ENCODE data around the gene SH3RF3.

The SH3RF3 gene

DNA sequence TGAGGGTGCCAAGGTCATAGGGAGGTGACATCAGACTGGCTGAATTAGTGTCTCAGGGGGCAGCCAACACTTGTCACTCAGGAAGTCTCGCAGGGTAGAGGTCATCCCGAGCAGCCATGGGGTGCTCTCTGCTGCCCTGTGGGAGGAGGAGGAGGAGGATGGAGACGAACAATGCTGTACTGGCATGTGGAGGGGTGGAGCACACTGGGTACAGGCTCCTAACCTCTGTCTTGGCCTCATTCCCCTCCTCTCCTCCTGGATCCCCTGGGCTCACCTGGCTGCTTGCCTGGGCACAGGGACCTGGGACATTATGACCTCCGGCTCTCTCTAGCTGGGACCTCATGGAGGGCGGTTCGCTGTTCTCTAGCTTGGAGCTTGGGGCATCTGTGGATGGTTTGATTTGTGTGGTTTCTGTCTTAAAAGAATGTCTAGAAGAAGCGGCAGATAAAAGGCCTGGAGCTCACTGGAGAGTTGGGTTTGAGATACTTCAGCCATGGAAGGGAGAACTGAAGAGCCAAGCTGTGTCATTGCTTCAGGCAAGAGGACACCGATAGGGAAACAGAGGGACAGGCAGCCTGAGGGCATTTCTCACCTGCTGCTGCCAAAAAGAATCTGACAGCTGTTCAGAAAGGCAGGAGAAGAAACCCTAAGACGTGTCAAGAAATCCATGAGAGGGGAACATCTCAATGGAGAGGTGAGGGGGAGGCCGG lies 351.6 kb downstream of the SH3RF3 start:
- H3K36me3 ChIP-seq: peaks cover 0 to 76% (median 24%) of the 10 kb centered on the region in 11 experiments; a peak in 14 of 22 replicates
- no peak for TF ChIP-seq Cebpa-rat (IDR thresholded peaks at IDR 0.05)
- peak overlapping the region in 1 of 10 experiments; percentile 9; a peak in 1 of 20 replicates for H3K4me3 ChIP-seq
- no peaks in the 10 kb centered on the region for H3K9me3 ChIP-seq (replicated peaks in 1 of 11)
- H3K4me1 ChIP-seq: peaks cover 40 to 97% (median 86%) of the 10 kb centered on the region in 10 experiments
- H4K20me1 ChIP-seq: peaks cover 0 to 74% (median 42%) of the 10 kb centered on the region in 11 experiments; a peak in 17 of 22 replicates
- H3K27me3 ChIP-seq: no peaks in the 10 kb centered on the region
- H3K9ac ChIP-seq: peak overlapping the region in 2 of 11 experiments; percentile 38 to 61; a peak in 4 of 22 replicates
- peak overlapping the region; percentile 43 to 97 (median 88) for H3K4me2 ChIP-seq
- H3K27ac ChIP-seq: peak overlapping the region in 4 of 11 experiments; percentile 19 to 59 (median 41); a peak in 7 of 22 replicates

DNA sequence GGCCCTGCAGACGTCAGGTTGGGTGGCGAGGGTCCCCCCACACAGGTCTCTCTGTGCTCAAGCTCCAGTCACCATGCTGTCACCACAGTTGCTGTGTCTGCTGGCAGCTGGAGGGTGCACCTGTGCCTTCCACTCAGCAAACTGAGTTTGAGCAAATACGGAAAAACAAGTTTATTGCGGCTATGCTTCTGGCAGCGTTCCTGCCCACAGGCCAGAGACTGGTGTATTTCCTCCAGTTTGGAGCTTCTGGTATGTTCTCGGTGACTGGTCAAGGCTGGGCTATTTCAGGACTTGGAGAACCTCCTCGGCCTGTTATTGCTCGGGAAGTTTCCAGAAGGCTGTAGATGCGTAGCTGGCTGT lies 352.2 kb downstream of the SH3RF3 start:
- Histone ChIP-seq H3K36me3 (peaks cover 0 to 76% (median 24%) of the 10 kb centered on the region in 11 experiments; a peak in 14 of 22 replicates), H4K20me1 (peaks cover 0 to 75% (median 41%) of the 10 kb centered on the region in 11 experiments; a peak in 17 of 22 replicates), H3K9ac (peak overlapping the region in 2 of 11 experiments; percentile 38 to 61; a peak in 4 of 22 replicates), H3K27me3 (no peaks in the 10 kb centered on the region), H3K4me2 (peak overlapping the region; percentile 43 to 97 (median 88)), H3K4me1 (peaks cover 34 to 97% (median 86%) of the 10 kb centered on the region in 10 experiments), H3K9me3 (replicated peaks in 1 of 11) (no peaks in the 10 kb centered on the region), H3K27ac (peak overlapping the region in 3 of 11 experiments; percentile 19 to 59 (median 43); a peak in 4 of 22 replicates), H3K4me3 (peak overlapping the region in 1 of 10 experiments; percentile 9; a peak in 1 of 20 replicates)
- no peak for TF ChIP-seq Cebpa-rat (IDR thresholded peaks at IDR 0.05)

DNA sequence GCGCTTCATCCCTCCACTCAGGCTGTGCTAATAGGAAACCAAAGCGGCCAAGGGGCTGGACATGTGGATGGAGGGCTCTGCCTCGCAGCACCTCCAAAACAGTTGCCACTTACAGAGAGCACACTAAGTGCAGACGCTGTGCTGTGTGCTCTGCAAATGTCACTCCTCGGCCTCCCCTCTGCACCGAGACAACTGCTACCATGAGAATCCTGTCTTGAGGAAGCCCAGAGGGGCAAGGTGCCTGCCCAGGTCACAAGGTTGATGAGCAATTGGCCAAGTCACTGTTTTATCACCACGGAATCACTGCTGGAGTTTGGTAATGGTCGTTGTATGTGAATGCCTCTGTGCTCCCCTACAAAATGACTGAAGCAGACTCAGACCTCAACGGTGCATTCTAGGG lies 352.6 kb downstream of the SH3RF3 start:
- peaks cover 0 to 76% (median 25%) of the 10 kb centered on the region in 11 experiments; a peak in 14 of 22 replicates for H3K36me3 ChIP-seq
- H3K27me3 ChIP-seq: no peaks in the 10 kb centered on the region
- H3K9ac ChIP-seq: peak overlapping the region in 1 of 11 experiments; percentile 61; a peak in 2 of 22 replicates
- H3K9me3 ChIP-seq (replicated peaks in 1 of 11): no peaks in the 10 kb centered on the region
- peaks cover 32 to 97% (median 86%) of the 10 kb centered on the region in 10 experiments for H3K4me1 ChIP-seq
- peak overlapping the region in 2 of 11 experiments; percentile 4 to 19; a peak in 2 of 22 replicates for H3K27ac ChIP-seq
- TF ChIP-seq Cebpa-rat (IDR thresholded peaks at IDR 0.05): no peak
- peak overlapping the region; percentile 43 to 97 (median 88); a peak in 21 of 22 replicates for H3K4me2 ChIP-seq
- H3K4me3 ChIP-seq: no peak overlapping the region
- H4K20me1 ChIP-seq: peaks cover 0 to 75% (median 43%) of the 10 kb centered on the region in 11 experiments; a peak in 17 of 22 replicates

DNA sequence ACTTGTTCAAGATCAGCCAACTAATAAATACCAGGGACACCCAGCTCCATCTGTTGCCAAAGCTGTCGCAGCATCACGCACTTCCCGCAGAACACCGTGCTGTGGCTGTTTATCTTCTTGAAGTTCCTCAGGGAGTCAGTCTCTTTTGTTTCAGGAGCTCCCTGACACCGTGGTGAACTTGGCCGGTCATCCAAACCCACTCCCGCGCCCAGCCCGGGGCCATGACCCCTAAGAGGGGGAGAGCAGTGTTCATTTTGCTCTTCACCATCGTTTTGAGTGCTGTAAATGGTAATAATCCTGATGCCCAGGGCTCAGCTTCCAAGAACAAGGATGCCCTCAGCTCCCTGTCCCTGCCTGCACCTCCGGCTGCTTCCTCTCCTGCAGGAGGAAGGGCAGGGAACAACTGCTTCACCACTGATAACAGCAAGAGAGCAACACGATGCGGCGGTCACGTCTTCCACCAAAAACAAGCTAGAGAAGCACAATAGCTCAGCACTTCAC lies 353.4 kb downstream of the SH3RF3 start:
- no peak for TF ChIP-seq Cebpa-rat (IDR thresholded peaks at IDR 0.05)
- H3K4me1 ChIP-seq: peaks cover 32 to 97% (median 85%) of the 10 kb centered on the region in 10 experiments
- H4K20me1 ChIP-seq: peaks cover 0 to 79% (median 43%) of the 10 kb centered on the region in 11 experiments; a peak in 17 of 22 replicates
- peak overlapping the region in 7 of 11 experiments; percentile 87 to 97 (median 91); a peak in 14 of 22 replicates for H3K4me2 ChIP-seq
- no peaks in the 10 kb centered on the region for H3K9me3 ChIP-seq (replicated peaks in 1 of 11)
- H3K36me3 ChIP-seq: peaks cover 0 to 74% (median 29%) of the 10 kb centered on the region in 11 experiments; a peak in 13 of 22 replicates
- no peaks in the 10 kb centered on the region for H3K27me3 ChIP-seq
- H3K9ac ChIP-seq: no peak overlapping the region; a peak in 1 of 22 replicates
- no peak overlapping the region for H3K4me3 ChIP-seq
- no peak overlapping the region for H3K27ac ChIP-seq

DNA sequence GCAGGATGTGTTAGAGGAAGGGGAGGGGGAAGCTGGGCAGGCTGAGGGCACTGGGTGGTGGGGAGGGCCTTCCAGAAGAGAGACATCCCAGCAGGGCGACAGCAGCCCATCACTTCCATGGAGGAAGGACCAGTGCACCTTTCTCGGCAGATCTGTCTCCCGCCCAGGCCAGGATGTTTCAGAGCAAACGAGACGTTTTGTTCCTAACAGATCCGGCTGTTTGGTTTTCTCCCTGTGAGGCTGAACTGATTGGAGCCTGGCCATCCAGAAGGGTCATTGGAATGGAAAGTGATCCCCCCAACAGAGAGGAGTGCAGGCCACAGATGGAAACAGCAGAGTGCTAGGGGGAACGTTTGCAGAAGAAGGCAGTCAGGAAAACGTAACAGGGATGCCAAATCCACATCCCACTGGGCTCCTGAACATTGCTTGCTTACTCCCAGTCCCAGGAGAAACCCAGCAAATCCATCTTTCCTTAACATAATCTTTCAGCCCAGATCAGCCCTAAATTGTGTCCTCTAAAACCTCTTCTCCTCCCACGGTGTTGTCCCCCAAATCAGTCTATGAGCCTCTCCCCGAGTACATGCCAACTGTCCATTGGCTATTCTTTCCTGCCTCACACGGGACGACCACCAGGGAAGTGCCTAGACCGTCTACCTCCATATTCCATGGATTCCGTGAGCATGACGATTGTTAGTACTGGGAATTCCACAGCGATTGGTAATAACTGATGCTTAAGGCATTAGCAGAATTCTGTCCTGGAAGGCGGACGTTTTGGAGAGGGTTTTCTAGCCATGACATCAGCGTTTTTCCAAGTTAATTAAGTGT lies 357.9 kb downstream of the SH3RF3 start:
- H3K9me3 ChIP-seq (replicated peaks in 1 of 11): no peaks in the 10 kb centered on the region
- TF ChIP-seq Cebpa-rat (IDR thresholded peaks at IDR 0.05): no peak
- no peak overlapping the region for H3K4me3 ChIP-seq
- peaks cover 0 to 56% (median 11%) of the 10 kb centered on the region in 11 experiments; a peak in 10 of 22 replicates for H4K20me1 ChIP-seq
- H3K9ac ChIP-seq: no peak overlapping the region; a peak in 1 of 22 replicates
- H3K4me1 ChIP-seq: peaks cover 0 to 76% (median 51%) of the 10 kb centered on the region in 10 experiments; a peak in 15 of 20 replicates
- no peaks in the 10 kb centered on the region for H3K27me3 ChIP-seq
- H3K36me3 ChIP-seq: peaks cover 12 to 89% (median 43%) of the 10 kb centered on the region in 11 experiments; a peak in 21 of 22 replicates
- H3K4me2 ChIP-seq: peak overlapping the region in 8 of 11 experiments; percentile 10 to 68 (median 44); a peak in 12 of 22 replicates
- no peak overlapping the region for H3K27ac ChIP-seq

- Histone ChIP-seq H3K4me2 (peak overlapping the region in 6 of 11 experiments; percentile 10 to 68 (median 43); a peak in 12 of 22 replicates), H3K4me1 (peaks cover 0 to 70% (median 45%) of the 10 kb centered on the region in 10 experiments; a peak in 15 of 20 replicates), H4K20me1 (peaks cover 0 to 56% (median 10%) of the 10 kb centered on the region in 11 experiments; a peak in 8 of 22 replicates), H3K27me3 (no peaks in the 10 kb centered on the region), H3K9ac (no peak overlapping the region), H3K9me3 (replicated peaks in 1 of 11) (no peaks in the 10 kb centered on the region), H3K36me3 (peaks cover 18 to 89% (median 43%) of the 10 kb centered on the region in 11 experiments), H3K4me3 (no peak overlapping the region), H3K27ac (no peak overlapping the region)
- TF ChIP-seq Cebpa-rat (IDR thresholded peaks at IDR 0.05): no peak
Measured at GRCh38 chr2:109487536-109487869, 358.5 kb downstream of the SH3RF3 start.

GRCh38 chr2:109487871-109488655 lies 359.1 kb downstream of the SH3RF3 start:
- Histone ChIP-seq H3K4me2 (peak overlapping the region in 6 of 11 experiments; percentile 10 to 68 (median 43); a peak in 12 of 22 replicates), H3K9me3 (replicated peaks in 1 of 11) (no peaks in the 10 kb centered on the region), H3K9ac (0 out of 22 replicates have a peak overlapping the region, but pooled peaks of 1 of the 11 experiments have one; percentile 12), H3K36me3 (peaks cover 23 to 90% (median 46%) of the 10 kb centered on the region in 11 experiments), H3K4me1 (peaks cover 0 to 65% (median 40%) of the 10 kb centered on the region in 10 experiments; a peak in 15 of 20 replicates), H3K27ac (no peak overlapping the region), H4K20me1 (peaks cover 0 to 55% (median 10%) of the 10 kb centered on the region in 11 experiments; a peak in 8 of 22 replicates), H3K27me3 (no peaks in the 10 kb centered on the region), H3K4me3 (no peak overlapping the region)
- no peak for TF ChIP-seq Cebpa-rat (IDR thresholded peaks at IDR 0.05)

Measured in BLaER1 treated with 17β-estradiol and CSF1 and Interleukin-3, amounts not matched to agents 10 nM and 100 nM (cell line).